GM12891 (cell line): ENCODE data around the gene ROBO4.

Experiments used
- DNase-seq: peaks from one replicate; pipeline ENCODE4 v3.0.0; 2011; ENCODE audit warnings: low spot score; ENCODE audit not compliant: insufficient read length
- FAIRE-seq: peaks from 2 replicates; lab custom pipeline; 2011; peaks lifted over from hg19 to GRCh38; lab: Jason Lieb, UNC
- PAX5 ChIP-seq: IDR thresholded peaks from 2 replicates; pipeline ENCODE4 v1.6.1; 2011; ENCODE audit warnings: low read length, moderate library complexity, mild to moderate bottlenecking; ENCODE audit not compliant: insufficient read depth, severe bottlenecking
- POLR2A ChIP-seq: IDR thresholded peaks from 2 replicates; pipeline ENCODE4 v1.6.1; 2011; ENCODE audit warnings: low read depth, low read length, control low read depth
- POLR2AphosphoS5 ChIP-seq: IDR thresholded peaks from 2 replicates; pipeline ENCODE4 v1.6.1; 2011; ENCODE audit warnings: low read depth, low read length, control low read depth
- POU2F2 ChIP-seq: IDR thresholded peaks from 2 replicates; pipeline ENCODE4 v1.6.1; 2011; ENCODE audit warnings: low read depth, mild to moderate bottlenecking, control low read depth, low read length, moderate library complexity
- SPI1 ChIP-seq: IDR thresholded peaks from 2 replicates; pipeline ENCODE4 v1.6.1; 2011; ENCODE audit warnings: low read depth, low read length, control low read depth
- TAF1 ChIP-seq: IDR thresholded peaks from 2 replicates; pipeline ENCODE4 v1.6.1; 2011; ENCODE audit warnings: low read depth, low read length, control low read depth

The ROBO4 gene

GRCh38 chr11:124867700-124868099, 30.0 kb downstream of the ROBO4 start:
- peak; percentile 5 for FAIRE-seq
- DNase-seq: peak; percentile 52
- TF ChIP-seq POLR2A (no peak), SPI1 (no peak), POU2F2 (no peak), TAF1 (no peak), POLR2AphosphoS5 (no peak), PAX5 (no peak)

- no peak for TF ChIP-seq PAX5
- TF ChIP-seq POLR2A: no peak
- TF ChIP-seq POU2F2: no peak
- no peak for TF ChIP-seq POLR2AphosphoS5
- TF ChIP-seq SPI1: no peak
- TF ChIP-seq TAF1: no peak
- DNase-seq (peak; percentile 64), FAIRE-seq (no peak)
Measured at GRCh38 chr11:124865902-124866851, 31.5 kb downstream of the ROBO4 start.

GRCh38 chr11:124865181-124865901, 32.3 kb downstream of the ROBO4 start, which contains the start of gene ROBO3:
ROBO3 (plus strand) TSS chr11:124865432; CDS start chr11:124865578, 146 bp downstream.
- TF ChIP-seq POU2F2: no peak
- TF ChIP-seq PAX5: no peak
- TF ChIP-seq POLR2A: no peak
- no peak for TF ChIP-seq SPI1
- TF ChIP-seq POLR2AphosphoS5: no peak
- no peak for TF ChIP-seq TAF1
- DNase-seq (no peak), FAIRE-seq (no peak)

- TF ChIP-seq POU2F2 (no peak), TAF1 (no peak), PAX5 (no peak), SPI1 (no peak), POLR2A (no peak), POLR2AphosphoS5 (no peak)
- no peak for FAIRE-seq
Measured at GRCh38 chr11:124864892-124865180, 32.8 kb downstream of the ROBO4 start.

GRCh38 chr11:124864176-124864891, 33.3 kb downstream of the ROBO4 start:
- DNase-seq: no peak
- TF ChIP-seq TAF1 (no peak), POU2F2 (no peak), POLR2AphosphoS5 (no peak), PAX5 (no peak), POLR2A (no peak), SPI1 (no peak)
- no peak for FAIRE-seq

More at GRCh38 chr11:124864892-124865180, 32.8 kb downstream of the ROBO4 start:
- no peak for DNase-seq

GRCh38 chr11:124863826-124864165, 33.9 kb downstream of the ROBO4 start:
- FAIRE-seq (no peak), DNase-seq (no peak)

GRCh38 chr11:124863137-124863825, 34.4 kb downstream of the ROBO4 start:
- FAIRE-seq (no peak), DNase-seq (no peak)

More at GRCh38 chr11:124863826-124864165, 33.9 kb downstream of the ROBO4 start:
- TF ChIP-seq POLR2AphosphoS5: no peak
- no peak for TF ChIP-seq POLR2A
- no peak for TF ChIP-seq TAF1
- TF ChIP-seq SPI1: no peak
- TF ChIP-seq POU2F2: no peak
- no peak for TF ChIP-seq PAX5

GRCh38 chr11:124861670-124862069, 36.0 kb downstream of the ROBO4 start:
- TF ChIP-seq POU2F2 (no peak), TAF1 (no peak), SPI1 (no peak), PAX5 (no peak), POLR2A (no peak), POLR2AphosphoS5 (no peak)
- FAIRE-seq: no peak
- no peak for DNase-seq

More at GRCh38 chr11:124863137-124863825, 34.4 kb downstream of the ROBO4 start:
- TF ChIP-seq POLR2A (no peak), POLR2AphosphoS5 (no peak), TAF1 (no peak), SPI1 (no peak), PAX5 (no peak), POU2F2 (no peak)

- no peak for FAIRE-seq
- TF ChIP-seq POLR2A: no peak
- no peak for TF ChIP-seq POLR2AphosphoS5
- no peak for TF ChIP-seq POU2F2
- no peak for TF ChIP-seq TAF1
- TF ChIP-seq PAX5: no peak
- no peak for TF ChIP-seq SPI1
- DNase-seq: no peak
Measured at GRCh38 chr11:124859171-124859570, 38.5 kb downstream of the ROBO4 start.
